ENCODE results near the gene DNAJC3.
"Not testable (repeated sequence)": the region's sequence is repeated elsewhere in the genome, so short reads cannot be mapped to it uniquely, and the experiment has no call there.

Gene DNAJC3

GRCh38 chr13:95710313-95710712 is 33.4 kb downstream of the DNAJC3 start:
- Histone ChIP-seq H3F3A (ENCODE audit: control insufficient read depth, insufficient read depth) (no peaks in the 10 kb centered on the region), H4K20me1 (ENCODE audit: control insufficient read depth, insufficient read depth, low read depth, low read length) (no peaks in the 10 kb centered on the region), H3K79me2 (ENCODE audit: control insufficient read depth, low read length) (peaks cover 31% of the 10 kb centered on the region), H3K9me3 (ENCODE audit: control insufficient read depth, insufficient read depth, low read length) (no peaks in the 10 kb centered on the region), H3K4me2 (ENCODE audit: low read length) (no peak overlapping the region), H3K9me2 (replicated peaks; ENCODE audit: control insufficient read depth, low read length) (no peaks in the 10 kb centered on the region), H3K27ac (ENCODE audit: low read depth, low read length) (no peak overlapping the region), H3K4me1 (ENCODE audit: control insufficient read depth, low read length) (peaks cover 10% of the 10 kb centered on the region; the same call in 1 of the 2 replicates), H3K36me3 (ENCODE audit: control insufficient read depth, low read length) (peaks cover 43% of the 10 kb centered on the region), H3K27me3 (ENCODE audit: control insufficient read depth, low read length) (no peaks in the 10 kb centered on the region), H3K4me3 (ENCODE audit: low read length) (no peak overlapping the region)
- TF ChIP-seq, protein P1, sequence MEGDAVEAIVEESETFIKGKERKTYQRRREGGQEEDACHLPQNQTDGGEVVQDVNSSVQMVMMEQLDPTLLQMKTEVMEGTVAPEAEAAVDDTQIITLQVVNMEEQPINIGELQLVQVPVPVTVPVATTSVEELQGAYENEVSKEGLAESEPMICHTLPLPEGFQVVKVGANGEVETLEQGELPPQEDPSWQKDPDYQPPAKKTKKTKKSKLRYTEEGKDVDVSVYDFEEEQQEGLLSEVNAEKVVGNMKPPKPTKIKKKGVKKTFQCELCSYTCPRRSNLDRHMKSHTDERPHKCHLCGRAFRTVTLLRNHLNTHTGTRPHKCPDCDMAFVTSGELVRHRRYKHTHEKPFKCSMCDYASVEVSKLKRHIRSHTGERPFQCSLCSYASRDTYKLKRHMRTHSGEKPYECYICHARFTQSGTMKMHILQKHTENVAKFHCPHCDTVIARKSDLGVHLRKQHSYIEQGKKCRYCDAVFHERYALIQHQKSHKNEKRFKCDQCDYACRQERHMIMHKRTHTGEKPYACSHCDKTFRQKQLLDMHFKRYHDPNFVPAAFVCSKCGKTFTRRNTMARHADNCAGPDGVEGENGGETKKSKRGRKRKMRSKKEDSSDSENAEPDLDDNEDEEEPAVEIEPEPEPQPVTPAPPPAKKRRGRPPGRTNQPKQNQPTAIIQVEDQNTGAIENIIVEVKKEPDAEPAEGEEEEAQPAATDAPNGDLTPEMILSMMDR (IDR thresholded peaks at IDR 0.05; ENCODE audit: low read depth, low read length, poor library complexity, severe bottlenecking), result no peak
- TF ChIP-seq EZH2phosphoT487 (IDR thresholded peaks at IDR 0.05; ENCODE audit: borderline replicate concordance, low read length), result no peak

- not testable (repeated sequence) for H3K27me3 ChIP-seq (ENCODE audit: control insufficient read depth, low read length); H3K27ac ChIP-seq (ENCODE audit: low read depth, low read length); H3K9me2 ChIP-seq (replicated peaks; ENCODE audit: control insufficient read depth, low read length); H3K9me3 ChIP-seq (ENCODE audit: control insufficient read depth, insufficient read depth, low read length); H3F3A ChIP-seq (ENCODE audit: control insufficient read depth, insufficient read depth); H3K4me1 ChIP-seq (ENCODE audit: control insufficient read depth, low read length); H3K4me2 ChIP-seq (ENCODE audit: low read length); H3K79me2 ChIP-seq (ENCODE audit: control insufficient read depth, low read length); H4K20me1 ChIP-seq (ENCODE audit: control insufficient read depth, insufficient read depth, low read depth, low read length); H3K4me3 ChIP-seq (ENCODE audit: low read length)
- H3K36me3 ChIP-seq (ENCODE audit: control insufficient read depth, low read length), result peaks cover 43% of the 10 kb centered on the region
Observed at GRCh38 chr13:95712846-95713245, 35.9 kb downstream of the DNAJC3 start.

DNA sequence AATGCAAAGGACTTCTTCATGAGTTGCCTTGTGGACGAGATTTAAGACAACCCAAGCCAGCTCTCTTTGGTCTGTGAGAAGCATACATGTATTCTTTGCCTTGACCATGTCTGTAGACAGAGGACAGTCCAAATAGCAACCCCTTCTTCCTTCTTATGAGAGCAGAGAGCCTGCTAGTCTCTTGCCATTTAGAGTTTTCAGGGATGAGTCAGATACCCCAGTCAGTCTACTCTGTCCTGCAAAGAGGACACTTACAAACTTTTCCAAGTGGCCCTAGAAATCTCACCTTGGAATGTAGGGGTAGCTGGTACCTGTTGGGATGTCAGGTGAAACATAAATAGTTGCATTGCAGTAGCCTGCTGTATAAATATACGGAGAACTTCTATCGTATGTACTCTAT is 36.7 kb downstream of the DNAJC3 start:
- Histone ChIP-seq H3K4me2 (ENCODE audit: low read length) (no peak overlapping the region), H3F3A (ENCODE audit: control insufficient read depth, insufficient read depth) (no peaks in the 10 kb centered on the region), H3K9me2 (replicated peaks; ENCODE audit: control insufficient read depth, low read length) (no peaks in the 10 kb centered on the region), H3K27ac (ENCODE audit: low read depth, low read length) (no peak overlapping the region), H3K9me3 (ENCODE audit: control insufficient read depth, insufficient read depth, low read length) (no peaks in the 10 kb centered on the region), H3K36me3 (ENCODE audit: control insufficient read depth, low read length) (peaks cover 43% of the 10 kb centered on the region), H4K20me1 (ENCODE audit: control insufficient read depth, insufficient read depth, low read depth, low read length) (no peaks in the 10 kb centered on the region), H3K4me3 (ENCODE audit: low read length) (no peak overlapping the region), H3K27me3 (ENCODE audit: control insufficient read depth, low read length) (no peaks in the 10 kb centered on the region), H3K4me1 (ENCODE audit: control insufficient read depth, low read length) (no peaks in the 10 kb centered on the region), H3K79me2 (ENCODE audit: control insufficient read depth, low read length) (no peaks in the 10 kb centered on the region; the same call in 1 of the 2 replicates)
- no peak for TF ChIP-seq EZH2phosphoT487 (IDR thresholded peaks at IDR 0.05; ENCODE audit: borderline replicate concordance, low read length)
- TF ChIP-seq, protein P1 (IDR thresholded peaks at IDR 0.05; ENCODE audit: low read depth, low read length, poor library complexity, severe bottlenecking), result no peak

GRCh38 chr13:95714142-95714832 is 37.3 kb downstream of the DNAJC3 start:
- H3K27me3 ChIP-seq (ENCODE audit: control insufficient read depth, low read length), result no peaks in the 10 kb centered on the region
- H3K4me2 ChIP-seq (ENCODE audit: low read length), result no peak overlapping the region
- H3K4me3 ChIP-seq (ENCODE audit: low read length), result no peak overlapping the region
- H3K4me1 ChIP-seq (ENCODE audit: control insufficient read depth, low read length), result no peaks in the 10 kb centered on the region
- no peaks in the 10 kb centered on the region for H3K9me2 ChIP-seq (replicated peaks; ENCODE audit: control insufficient read depth, low read length)
- H4K20me1 ChIP-seq (ENCODE audit: control insufficient read depth, insufficient read depth, low read depth, low read length), result no peaks in the 10 kb centered on the region
- H3K79me2 ChIP-seq (ENCODE audit: control insufficient read depth, low read length), result no peaks in the 10 kb centered on the region; the same call in 1 of the 2 replicates
- peaks cover 43% of the 10 kb centered on the region for H3K36me3 ChIP-seq (ENCODE audit: control insufficient read depth, low read length)
- no peaks in the 10 kb centered on the region for H3F3A ChIP-seq (ENCODE audit: control insufficient read depth, insufficient read depth)
- H3K9me3 ChIP-seq (ENCODE audit: control insufficient read depth, insufficient read depth, low read length), result no peaks in the 10 kb centered on the region
- H3K27ac ChIP-seq (ENCODE audit: low read depth, low read length), result no peak overlapping the region
- no peak for TF ChIP-seq EZH2phosphoT487 (IDR thresholded peaks at IDR 0.05; ENCODE audit: borderline replicate concordance, low read length)
- TF ChIP-seq, protein P1 (IDR thresholded peaks at IDR 0.05; ENCODE audit: low read depth, low read length, poor library complexity, severe bottlenecking), result no peak

Data from DOHH2 (cell line).